K562 (cell line): Measurements from ENCODE around the gene EFCAB5. TPM values are rescaled to one million over a fixed set of nuclear protein-coding genes. Genes with fewer than 3 reads are reported as not detected.

Source experiments
- ARID2 ChIP-seq: fragments of 450-650 bp; IDR thresholded peaks from 2 replicates; pipeline ENCODE4 v1.6.1; 2017; ENCODE audit warnings: antibody characterized with exemption, mild to moderate bottlenecking
- CGGBP1 ChIP-seq: fragments of 250-450 bp; sonication (Bioruptor Pico); IDR thresholded peaks from 2 replicates; pipeline ENCODE4 v1.9.0; 2021; ENCODE audit warnings: mild to moderate bottlenecking
- E2F6 ChIP-seq, 2 experiments: IDR thresholded peaks; 2 replicates each; pipeline ENCODE4 v1.6.1; 2011; ENCODE audit warnings: borderline replicate concordance in 1 of 2, control low read depth in 1 of 2, low read depth in 1 of 2, low read length in 1 of 2, mild to moderate bottlenecking in 1 of 2, mixed read lengths in 1 of 2, moderate library complexity in 1 of 2; ENCODE audit not compliant: insufficient read depth in 1 of 2, insufficient read length in 1 of 2, poor library complexity in 1 of 2, severe bottlenecking in 1 of 2; ENCODE audit errors: extremely low read depth in 1 of 2
- ELF2 ChIP-seq: fragments of 250-450 bp; sonication (Bioruptor Pico); IDR thresholded peaks from 2 replicates; pipeline ENCODE4 v1.5.0; 2021; ENCODE audit warnings: mild to moderate bottlenecking
- EP400 ChIP-seq: fragments of 450-650 bp; IDR thresholded peaks from 2 replicates; pipeline ENCODE4 v1.6.1; 2017; ENCODE audit warnings: antibody characterized with exemption, mild to moderate bottlenecking, moderate library complexity
- HMG20A ChIP-seq: fragments of 450-650 bp; formaldehyde crosslinking; conservative IDR thresholded peaks from 2 replicates; pipeline ENCODE4 v1.4.0; 2020; ENCODE audit warnings: mild to moderate bottlenecking, mixed read lengths
- HMGXB4 ChIP-seq: sonication (generic); formaldehyde crosslinking; IDR thresholded peaks from 2 replicates; pipeline ENCODE4 v1.8.1; 2023; ENCODE audit warnings: mild to moderate bottlenecking, missing genetic modification reagents
- NCOA6 ChIP-seq: fragments of 450-650 bp; IDR thresholded peaks from 2 replicates; pipeline ENCODE4 v1.6.1; 2017; ENCODE audit warnings: mild to moderate bottlenecking
- NCOR1 ChIP-seq: fragments of 450-650 bp; IDR thresholded peaks from 2 replicates; pipeline ENCODE4 v1.6.1; 2016; ENCODE audit warnings: mild to moderate bottlenecking, moderate library complexity
- RNF219 ChIP-seq: fragments of 250-450 bp; sonication (Bioruptor Pico); IDR thresholded peaks from 2 replicates; pipeline ENCODE4 v1.5.0; 2022; ENCODE audit warnings: mild to moderate bottlenecking
- SAP30 ChIP-seq: fragments of 200-600 bp; sonication (generic); IDR thresholded peaks from 2 replicates; pipeline ENCODE4 v1.6.1; 2012; ENCODE audit warnings: borderline replicate concordance, low read depth, mild to moderate bottlenecking, moderate library complexity, low read length, control low read depth, inconsistent platforms; ENCODE audit not compliant: insufficient read depth, poor library complexity, severe bottlenecking
- SIN3B ChIP-seq: fragments of 450-650 bp; IDR thresholded peaks from 2 replicates; pipeline ENCODE4 v1.6.1; 2017; ENCODE audit warnings: low read depth, mild to moderate bottlenecking, moderate library complexity
- SMARCE1 ChIP-seq: fragments of 450-650 bp; IDR thresholded peaks from 2 replicates; pipeline ENCODE4 v1.7.1; 2016; ENCODE audit warnings: mild to moderate bottlenecking
- SP1 ChIP-seq: sonication (generic); formaldehyde crosslinking; IDR thresholded peaks from 2 replicates; pipeline ENCODE4 v1.8.1; 2022; ENCODE audit warnings: mild to moderate bottlenecking, missing genetic modification reagents
- STAG1 ChIP-seq: sonication (generic); formaldehyde crosslinking; IDR thresholded peaks from 2 replicates; pipeline ENCODE4 v1.5.0; 2020; ENCODE audit warnings: missing genetic modification reagents, borderline replicate concordance
- TEAD1 ChIP-seq, 2 experiments: fragments of 450-650 bp in 1 of 2; sonication (generic) in 1 of 2; formaldehyde crosslinking; IDR thresholded peaks; 2 replicates each; pipeline versions ENCODE4 v1.4.0 to v1.8.0; 2020 to 2022; ENCODE audit warnings: mild to moderate bottlenecking in 2 of 2, missing genetic modification reagents in 1 of 2
- U2AF1 ChIP-seq: fragments of 200-400 bp; formaldehyde crosslinking; optimal IDR thresholded peaks from 2 replicates; pipeline ENCODE3; 2017; ENCODE audit warnings: mild to moderate bottlenecking, low read depth, low read length, moderate library complexity
- ZNF239 ChIP-seq: fragments of 250-450 bp; sonication (Bioruptor Pico); IDR thresholded peaks from 2 replicates; pipeline ENCODE4 v1.4.0; 2020; ENCODE audit warnings: mild to moderate bottlenecking
- ZNF384 ChIP-seq: IDR thresholded peaks from 2 replicates; pipeline ENCODE4 v1.6.1; 2012; ENCODE audit warnings: low read depth, low read length, improper control_type of control experiment
- ZNF77 ChIP-seq: fragments of 250-450 bp; sonication (Bioruptor Pico); IDR thresholded peaks from 2 replicates; pipeline ENCODE4 v1.5.0; 2020
- ZNF780A ChIP-seq: fragments of 250-450 bp; sonication (Bioruptor Pico); IDR thresholded peaks from 2 replicates; pipeline ENCODE4 v1.5.0; 2021; ENCODE audit warnings: mild to moderate bottlenecking
- polyA plus RNA-seq, 8 experiments: library from polyadenylated mRNA; depleted of rRNA in 4 of 8; stranded (reverse) in 5 of 8; unstranded in 3 of 8; fragments of >200 nt; fragmentation: Nextera tagmentation in 2 of 8; fragmentation: Illumina TruSeq in 1 of 8; extraction: Ambion mirVana in 2 of 8; extraction: Trizol in 1 of 8; gene quantifications; 2 replicates each; pipeline versions ENCODE4 v1.2.1 to v1.2.3, GENCODE V29; 2011 to 2014; ENCODE audit warnings: inconsistent platforms in 1 of 8, missing spikeins in 1 of 8
- total RNA-seq, 7 experiments: library from RNA; depleted of rRNA in 6 of 7; stranded (reverse); fragments of >200 nt in 6 of 7; fragmentation: Illumina TruSeq in 2 of 7; extraction: Trizol in 2 of 7; gene quantifications; 2 replicates each; pipeline versions ENCODE4 v1.2.1 to v1.2.3, GENCODE V29; 2011 to 2021; ENCODE audit warnings: low replicate concordance in 1 of 7

EFCAB5 gene
- total and polyA plus RNA-seq, 9 of the 15 experiments (the other 6 are each of a cell fraction or from before 2014, with no cell fraction given), result 0.06 to 0.11 TPM; not detected in 7

- peak; percentile 57 to 80 for TF ChIP-seq E2F6 (IDR thresholded peaks at IDR 0.05; ENCODE audit: borderline replicate concordance in 1 of 2, extremely low read depth in 1 of 2, insufficient read depth in 1 of 2, insufficient read length in 1 of 2, low read depth in 1 of 2, low read length in 1 of 2, poor library complexity in 1 of 2, severe bottlenecking in 1 of 2)
- TF ChIP-seq NCOR1, result no peak
- peak; percentile 40 for TF ChIP-seq U2AF1
- TF ChIP-seq ZNF77 (CRISPR knock-in tag), result no peak
- TF ChIP-seq HMG20A, result no peak
- TF ChIP-seq SMARCE1, result peak; percentile 76; the same call in 1 of the 2 replicates
- no peak for TF ChIP-seq NCOA6
- 0 out of 2 replicates have a peak, but pooled peaks have one; percentile 41 for TF ChIP-seq ELF2 (CRISPR knock-in tag)
- peak; percentile 67; the same call in 1 of the 2 replicates for TF ChIP-seq HMGXB4 (CRISPR knock-in tag)
- TF ChIP-seq STAG1 (CRISPR knock-in tag), result no peak
- TF ChIP-seq CGGBP1 (CRISPR knock-in tag), result no peak
- TF ChIP-seq ZNF239 (CRISPR knock-in tag), result no peak
- TF ChIP-seq ARID2, result peak; percentile 21; the same call in 1 of the 2 replicates
- TF ChIP-seq RNF219 (CRISPR knock-in tag), result no peak
- TF ChIP-seq SAP30, result peak; percentile 73
- no peak for TF ChIP-seq ZNF384
- 0 out of 2 replicates have a peak, but pooled peaks have one; percentile 35 for TF ChIP-seq SP1 (CRISPR knock-in tag)
- peak; percentile 51; the same call in 1 of the 2 replicates for TF ChIP-seq EP400
- TF ChIP-seq SIN3B, result 0 out of 2 replicates have a peak, but pooled peaks have one; percentile 26
- no peak for TF ChIP-seq ZNF780A (CRISPR knock-in tag)
- TF ChIP-seq TEAD1 (CRISPR knock-in tag; IDR thresholded peaks at IDR 0.05), result no peak
Measured at GRCh38 chr17:29929533-29930408, 11.7 kb upstream of the EFCAB5 start, which contains the start of gene SSH2 (continued).
